Neural progenitor cell (in vitro differentiated cells): ENCODE results near the gene HERC5.

Experiments
- CTCF ChIP-seq: fragments of 200-600 bp; sonication (generic); IDR thresholded peaks from 2 replicates; pipeline ENCODE4 v1.5.1; 2017; ENCODE audit warnings: antibody characterized with exemption, mild to moderate bottlenecking
- EZH2 ChIP-seq: fragments of 200-600 bp; sonication (generic); IDR thresholded peaks from 2 replicates; pipeline ENCODE4 v1.6.1; 2017; ENCODE audit warnings: antibody characterized with exemption, mild to moderate bottlenecking, moderate library complexity
- EZH2phosphoT487 ChIP-seq: fragments of 200-600 bp; sonication (generic); IDR thresholded peaks from 2 replicates; pipeline ENCODE4 v1.6.1; 2017; ENCODE audit warnings: antibody characterized with exemption

GRCh38 chr4:88522702-88523324, 65.9 kb downstream of the HERC5 start:
- no peak for TF ChIP-seq EZH2phosphoT487
- no peak for TF ChIP-seq CTCF
- TF ChIP-seq EZH2: no peak
